NOMO-1 treated with dmso at 0.1 percent for 144 hours (cell line): ENCODE data around the gene AFDN.

ENCODE experiments used
- DNase-seq: peaks from one replicate; lab custom pipeline; 2025; ENCODE audit not compliant: unreplicated experiment; lab: John Stamatoyannopoulos, UW

Gene AFDN

DNA sequence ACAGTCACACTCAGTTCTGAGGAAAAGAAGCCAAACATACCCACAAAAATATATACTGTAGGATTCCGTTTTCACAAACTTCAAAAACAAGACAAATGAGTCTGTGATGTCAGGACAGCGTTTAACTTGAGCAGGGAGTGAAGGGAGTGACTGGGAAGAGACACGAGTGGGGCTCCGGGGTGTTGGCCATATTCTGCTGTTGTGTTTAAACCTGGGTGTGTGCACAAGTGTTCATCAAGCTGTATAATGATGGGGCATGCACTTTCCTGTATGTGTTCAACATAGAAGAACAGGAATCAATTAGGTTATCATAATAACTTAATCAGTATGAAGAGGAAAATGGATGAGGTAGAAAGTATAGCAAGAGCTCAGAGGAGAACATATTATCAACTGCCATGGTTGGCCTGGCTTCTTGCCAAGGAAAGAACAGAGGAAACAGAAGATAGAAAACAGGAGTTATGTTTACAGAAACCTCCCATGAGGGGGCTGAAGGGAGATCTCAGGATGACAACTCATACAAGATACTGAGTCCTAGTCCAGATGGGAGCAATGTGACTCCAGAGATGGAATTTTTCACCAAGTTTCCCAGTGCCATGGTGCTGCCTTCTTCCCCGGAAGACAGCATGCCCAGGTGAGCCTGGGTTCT, 15.1 kb upstream of the AFDN start:
- DNase-seq = no peak

DNA sequence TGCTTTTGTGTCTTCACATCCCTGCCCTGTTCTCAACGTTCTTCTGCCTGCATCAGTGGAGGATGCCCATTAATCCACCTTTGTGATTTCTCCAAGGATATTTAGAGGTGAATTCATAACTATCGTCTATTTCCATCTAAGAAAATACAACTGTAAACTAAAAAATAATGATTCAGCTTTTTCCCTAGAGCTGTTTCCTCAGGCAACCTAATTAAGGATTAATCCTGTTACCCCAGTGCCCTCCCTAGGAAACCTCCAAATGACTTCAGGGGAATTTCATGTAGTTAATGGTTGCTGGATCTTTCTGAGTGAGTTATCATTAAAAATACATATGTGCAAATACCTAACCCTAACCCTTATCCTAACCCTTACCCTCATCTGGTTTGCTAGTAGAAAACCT, 14.6 kb upstream of the AFDN start:
- no peak for DNase-seq

DNA sequence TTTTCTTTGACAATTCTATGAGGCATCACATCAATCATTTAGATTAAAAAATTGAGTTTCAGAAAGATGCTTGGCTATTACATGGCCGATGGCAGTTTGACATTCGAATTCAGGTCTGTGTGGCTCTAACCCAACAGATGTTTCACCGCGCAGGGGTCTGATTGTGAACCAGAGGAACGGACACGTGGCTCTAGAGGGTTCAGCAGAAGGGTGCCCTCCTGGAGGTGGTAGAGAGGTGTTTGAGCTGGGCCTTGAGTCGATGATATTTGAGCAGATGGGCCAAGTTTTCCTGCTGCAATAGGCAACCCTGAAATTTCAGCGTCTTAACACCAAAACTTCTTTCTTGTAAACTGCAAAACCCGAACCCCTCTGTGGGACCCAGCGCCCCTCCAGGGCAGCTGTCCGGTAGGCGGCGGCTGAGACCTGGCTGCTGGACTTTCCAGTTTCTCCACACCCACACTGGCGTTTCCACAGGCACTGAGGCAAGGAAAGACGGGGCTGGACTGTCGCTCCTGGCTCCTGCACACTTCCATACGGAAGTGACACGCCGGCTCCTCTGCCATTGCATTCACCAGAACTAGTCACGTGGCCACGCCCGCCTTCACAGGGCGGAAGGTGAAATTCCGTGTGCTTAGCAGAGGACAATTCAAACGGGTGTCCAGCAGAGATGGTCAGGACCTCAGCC, 11.3 kb upstream of the AFDN start:
- DNase-seq = no peak

DNA sequence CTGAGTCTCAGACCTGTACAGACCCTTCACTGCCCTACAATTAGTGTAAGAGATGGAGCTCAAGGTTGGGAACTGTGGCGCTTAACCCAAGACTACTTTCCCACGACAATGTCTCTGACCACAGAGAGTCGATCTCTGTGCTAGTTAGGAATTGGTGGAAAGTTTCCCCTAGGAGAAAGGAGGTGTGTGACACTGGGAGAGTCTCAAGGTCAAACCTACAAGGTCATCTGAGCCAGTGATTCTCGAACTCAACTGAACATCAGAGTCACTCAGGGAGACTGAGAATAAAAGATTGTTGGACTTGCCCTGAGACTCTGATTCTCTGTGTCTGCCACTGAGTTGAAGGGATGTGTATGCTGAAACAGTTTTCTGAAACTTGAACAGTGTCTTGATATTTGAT, 9.7 kb upstream of the AFDN start:
- no peak for DNase-seq

DNA sequence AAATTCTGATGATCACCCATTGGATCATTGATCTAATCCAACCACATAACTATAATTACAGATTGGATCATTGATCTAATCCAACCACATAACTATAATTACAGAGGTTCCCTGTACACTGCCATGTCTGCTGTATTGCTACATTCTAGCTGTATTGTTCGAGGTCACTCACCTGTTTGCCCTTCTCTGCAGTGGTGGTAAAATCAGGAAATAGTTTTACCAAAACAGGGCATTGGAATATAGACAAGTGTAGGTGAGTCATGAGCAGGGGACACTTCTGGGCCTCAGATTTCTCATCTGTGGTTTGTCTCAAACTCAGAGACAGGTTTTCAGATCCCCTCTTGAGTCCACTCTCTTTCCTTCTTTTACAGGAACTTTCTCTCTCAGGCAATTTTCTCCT, 9.0 kb upstream of the AFDN start:
- DNase-seq = no peak

DNA sequence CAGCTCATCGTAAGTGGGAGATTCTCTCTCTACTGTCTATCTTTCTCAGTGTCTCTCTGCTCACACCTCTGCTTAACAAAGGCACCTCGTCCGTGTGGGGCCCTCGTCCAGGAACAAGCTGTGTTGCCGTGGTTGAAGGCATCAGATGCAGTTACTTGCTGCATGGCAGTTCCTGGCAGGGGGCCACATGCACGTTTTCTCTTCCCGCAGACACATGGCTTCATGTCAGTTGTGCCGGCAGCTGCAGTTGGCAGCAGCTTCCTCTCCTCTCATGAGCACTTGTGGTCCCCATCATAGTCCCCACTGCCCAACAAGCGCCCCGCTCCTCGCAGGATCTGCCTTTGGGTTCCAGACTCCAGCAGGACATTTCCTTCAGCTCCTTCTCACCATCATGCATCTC, 7.1 kb upstream of the AFDN start:
- DNase-seq = no peak

DNA sequence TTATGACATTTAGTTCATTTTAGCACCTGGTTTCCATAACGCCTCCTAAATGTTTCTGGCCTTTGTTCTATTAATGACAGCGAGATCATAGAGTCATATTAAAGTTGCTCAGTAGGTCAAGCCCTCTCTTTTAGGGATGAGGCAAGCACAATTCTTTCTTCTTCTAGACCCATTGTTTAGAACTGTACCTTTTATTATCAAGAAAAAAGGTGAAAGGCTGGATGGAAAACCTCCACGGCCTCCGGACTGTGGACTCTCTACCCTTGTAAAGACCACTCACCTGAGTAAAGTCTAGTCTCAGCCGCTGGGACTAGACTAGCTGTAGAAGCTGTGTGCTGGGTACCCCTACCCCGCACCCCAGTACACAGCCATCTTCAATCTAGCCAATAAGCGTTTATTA, 6.0 kb upstream of the AFDN start:
- DNase-seq = no peak

DNA sequence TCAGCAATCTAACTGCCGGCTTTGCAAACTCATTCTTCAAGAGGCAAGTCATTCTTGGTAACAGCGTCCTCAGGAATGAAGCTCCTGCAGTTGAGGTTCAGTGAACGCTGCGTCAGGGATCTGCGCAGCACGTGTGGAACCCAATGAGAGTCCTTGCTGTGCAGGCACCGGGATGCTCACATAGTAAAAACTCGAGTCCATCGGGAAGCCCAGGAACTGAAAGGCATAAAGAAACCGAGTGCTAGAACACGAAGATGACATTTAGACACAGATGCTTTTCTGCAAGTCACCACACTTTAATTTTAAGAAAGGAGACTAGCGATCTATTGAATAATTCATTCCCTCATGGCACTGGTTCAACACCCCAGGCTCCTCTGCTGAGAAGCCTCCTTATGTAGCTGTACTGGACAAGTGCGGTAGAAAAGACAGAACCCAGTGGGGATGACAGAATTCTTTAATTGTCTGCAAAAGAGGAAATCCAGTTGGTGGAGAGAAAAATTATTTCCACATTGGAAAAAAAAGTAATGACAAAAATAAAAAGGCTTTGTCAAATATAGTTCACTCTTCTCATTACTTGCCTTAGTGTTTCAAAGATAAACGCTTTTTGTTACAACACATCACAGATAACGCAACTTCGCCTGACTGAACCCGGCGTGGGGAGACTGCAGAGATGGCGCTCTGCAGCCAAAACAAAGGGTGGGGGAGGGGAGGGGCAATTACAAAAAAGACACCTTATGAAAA, 1.9 kb upstream of the AFDN start:
- DNase-seq = no peak

DNA sequence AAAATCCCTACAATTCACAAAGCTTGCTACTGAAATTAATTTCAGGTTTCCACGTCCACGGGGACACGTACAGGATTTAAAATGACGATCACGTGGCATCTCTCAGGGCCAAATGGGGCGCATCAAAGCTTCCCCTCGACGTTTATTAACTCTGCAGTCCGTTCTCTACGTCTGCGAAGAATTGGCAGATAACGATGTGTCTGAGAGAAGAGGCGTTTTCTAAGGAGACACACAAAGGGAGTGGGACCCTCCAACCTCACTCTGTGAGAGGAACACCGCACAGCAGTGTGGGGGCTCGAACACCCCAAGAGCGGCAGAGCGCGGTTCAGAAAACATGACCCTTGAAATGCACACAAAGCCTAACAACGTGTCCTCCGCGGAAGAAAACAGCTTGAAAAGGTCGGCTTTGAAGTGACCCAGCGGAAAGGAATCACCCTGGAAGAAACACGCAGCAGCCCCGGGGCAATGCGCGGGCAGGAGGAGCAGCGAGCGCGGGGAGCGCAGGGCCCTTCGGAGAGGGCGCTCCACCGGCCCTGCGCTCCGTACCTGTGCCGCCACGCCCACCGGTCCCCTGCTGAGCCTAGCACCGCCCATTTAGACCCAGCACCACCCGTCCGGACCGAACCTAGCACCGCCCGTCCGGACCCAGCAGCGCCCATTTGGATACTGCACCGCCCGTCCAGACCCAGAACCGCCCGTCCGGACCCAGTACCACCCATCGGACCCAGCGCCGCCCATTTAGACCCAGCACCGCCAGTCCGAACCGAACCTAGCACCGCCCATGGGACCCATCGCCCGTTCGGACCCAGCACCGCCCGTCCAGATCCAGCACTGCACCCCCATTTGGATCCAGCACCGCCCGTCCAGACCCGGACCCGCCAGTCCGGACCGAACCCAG, 1.1 kb upstream of the AFDN start:
- no peak for DNase-seq

DNA sequence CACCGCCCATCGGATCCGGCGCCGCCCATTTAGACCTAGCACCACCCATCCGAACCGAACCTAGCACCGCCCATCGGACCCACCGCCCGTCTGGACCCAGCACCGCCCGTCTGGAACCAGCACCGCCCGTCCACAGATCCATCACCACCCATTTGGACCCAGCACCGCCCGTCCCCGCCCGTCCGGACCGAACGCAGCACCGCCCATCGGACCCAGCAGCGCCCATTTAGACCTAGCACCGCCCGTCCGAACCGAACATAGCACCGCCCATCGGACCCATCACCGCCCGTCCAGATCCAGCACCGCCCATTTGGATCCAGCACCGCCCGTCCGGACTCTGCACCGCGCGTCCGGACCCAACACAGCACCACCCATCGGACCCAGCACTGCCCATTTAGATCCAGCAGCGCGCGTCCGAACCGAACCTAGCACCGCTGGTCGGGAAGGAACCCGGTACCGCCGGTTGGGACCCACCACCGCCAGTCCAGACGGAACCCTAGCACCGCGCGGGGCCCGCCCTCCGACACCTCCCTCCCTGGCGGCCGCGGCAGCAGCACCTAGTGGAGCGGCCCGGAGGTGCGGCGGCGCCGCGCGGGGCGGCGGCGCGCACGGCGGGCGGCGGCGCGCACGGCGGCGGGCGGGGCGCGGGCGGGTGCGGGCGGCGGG, 348 bp upstream of the AFDN start:
- DNase-seq = peak; percentile 30

DNA sequence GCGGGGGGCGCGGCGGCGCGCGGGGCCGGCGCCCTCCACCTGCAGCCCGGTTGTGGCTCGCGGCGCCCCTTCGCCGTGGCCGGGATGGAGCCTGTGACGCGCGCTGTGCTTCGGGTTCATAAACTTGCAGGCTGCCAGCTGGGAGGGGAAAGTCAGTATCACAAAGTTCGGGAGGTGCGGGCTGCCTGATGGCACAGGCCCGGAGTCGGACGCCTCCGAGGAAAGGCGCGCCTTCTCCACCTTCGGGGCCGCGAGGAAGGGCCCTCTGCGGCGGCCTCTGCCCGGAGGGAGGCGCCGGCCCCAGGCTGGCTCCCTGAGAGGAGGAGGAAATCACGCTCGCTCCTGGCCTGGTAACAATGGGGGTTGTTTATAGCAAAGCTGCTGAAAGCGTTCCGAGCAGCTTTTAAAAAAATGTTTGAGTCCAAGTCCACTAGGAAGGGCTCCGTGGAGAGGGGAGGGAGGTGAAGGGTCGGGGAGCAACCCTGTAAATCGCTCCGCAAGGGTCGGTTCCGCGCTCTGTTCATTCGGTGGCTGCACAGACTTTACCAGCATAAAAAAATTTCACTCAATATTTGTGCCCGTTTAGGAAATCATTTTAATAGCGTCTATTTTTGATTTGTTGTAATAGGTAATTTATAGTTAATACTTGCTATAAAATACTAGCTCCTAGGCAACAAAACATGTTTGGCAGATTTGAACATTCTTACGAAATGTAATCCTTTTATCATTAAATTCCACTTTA, 1.0 kb downstream of the AFDN start:
- no peak for DNase-seq

DNA sequence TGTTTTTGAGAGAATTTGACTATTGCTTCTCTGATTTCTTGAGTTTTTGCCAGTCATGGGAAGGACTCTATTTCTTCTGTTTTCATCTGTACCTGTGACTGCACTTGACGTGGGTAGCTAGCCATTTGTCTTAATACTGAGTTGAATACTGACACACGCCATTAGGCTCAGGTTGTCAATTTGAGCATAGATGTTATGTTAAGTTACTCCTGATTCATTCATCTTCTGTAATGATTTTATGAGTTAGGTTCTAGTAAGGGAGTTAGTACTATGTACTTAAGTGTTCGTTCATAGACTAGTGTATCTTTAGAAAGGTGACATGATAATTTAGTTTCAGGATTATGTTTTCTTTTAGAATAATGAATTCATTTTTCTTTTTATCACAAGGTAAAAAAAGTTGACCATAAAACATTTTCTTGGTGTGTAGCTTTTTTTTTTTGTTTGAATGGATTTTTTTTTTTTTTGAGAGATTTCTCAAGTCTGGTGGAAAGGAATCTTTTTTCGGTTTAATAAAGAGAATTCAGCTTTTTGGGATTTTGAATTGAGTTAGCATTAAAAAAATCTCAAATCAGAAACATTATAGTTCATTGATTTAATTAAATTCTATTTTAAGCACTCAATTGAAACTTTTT, 1.7 kb downstream of the AFDN start:
- no peak for DNase-seq

DNA sequence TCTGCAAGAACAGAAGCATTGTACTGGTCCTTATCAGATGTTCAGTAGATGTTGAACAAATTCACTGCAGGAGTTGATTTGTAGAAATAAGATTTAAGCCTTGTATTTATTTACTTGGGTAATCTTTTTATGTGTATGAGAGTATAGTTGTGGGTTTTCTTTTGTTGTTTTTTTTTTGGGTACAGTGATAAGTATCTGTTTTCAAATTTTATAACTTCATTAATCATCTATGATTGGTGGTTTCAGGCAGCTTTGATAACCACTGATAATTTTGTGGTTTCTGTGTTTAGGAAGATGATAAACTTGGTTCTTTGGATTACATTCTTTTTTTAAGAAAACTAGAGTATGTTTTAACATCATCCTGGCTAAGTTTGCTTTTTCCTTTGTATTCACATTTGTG, 2.8 kb downstream of the AFDN start:
- no peak for DNase-seq

DNA sequence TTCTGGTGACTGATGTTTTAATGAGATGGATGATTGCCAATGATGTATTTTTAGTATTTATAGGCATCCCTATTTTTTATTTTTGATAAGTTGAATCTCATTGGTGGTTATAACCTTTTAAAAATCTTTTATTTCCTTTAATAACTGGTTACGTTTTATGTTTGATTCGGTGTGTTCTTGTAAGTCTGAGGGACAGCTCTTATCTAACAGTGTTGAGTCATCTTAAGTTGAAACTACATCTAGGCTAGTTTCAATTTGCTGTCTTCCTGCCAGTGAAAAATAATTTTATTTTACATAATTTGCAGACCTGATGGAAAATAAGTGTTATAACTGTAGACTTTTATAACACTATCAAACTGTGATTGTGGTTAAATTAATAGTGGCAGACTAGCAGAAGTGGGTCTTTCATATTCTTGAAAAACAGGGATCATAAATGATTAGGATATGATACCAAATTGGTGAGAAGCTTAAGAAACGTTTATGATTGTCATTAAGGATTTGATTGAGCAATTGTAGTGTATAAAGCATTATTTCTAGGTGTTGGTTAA, 4.6 kb downstream of the AFDN start:
- DNase-seq = no peak

DNA sequence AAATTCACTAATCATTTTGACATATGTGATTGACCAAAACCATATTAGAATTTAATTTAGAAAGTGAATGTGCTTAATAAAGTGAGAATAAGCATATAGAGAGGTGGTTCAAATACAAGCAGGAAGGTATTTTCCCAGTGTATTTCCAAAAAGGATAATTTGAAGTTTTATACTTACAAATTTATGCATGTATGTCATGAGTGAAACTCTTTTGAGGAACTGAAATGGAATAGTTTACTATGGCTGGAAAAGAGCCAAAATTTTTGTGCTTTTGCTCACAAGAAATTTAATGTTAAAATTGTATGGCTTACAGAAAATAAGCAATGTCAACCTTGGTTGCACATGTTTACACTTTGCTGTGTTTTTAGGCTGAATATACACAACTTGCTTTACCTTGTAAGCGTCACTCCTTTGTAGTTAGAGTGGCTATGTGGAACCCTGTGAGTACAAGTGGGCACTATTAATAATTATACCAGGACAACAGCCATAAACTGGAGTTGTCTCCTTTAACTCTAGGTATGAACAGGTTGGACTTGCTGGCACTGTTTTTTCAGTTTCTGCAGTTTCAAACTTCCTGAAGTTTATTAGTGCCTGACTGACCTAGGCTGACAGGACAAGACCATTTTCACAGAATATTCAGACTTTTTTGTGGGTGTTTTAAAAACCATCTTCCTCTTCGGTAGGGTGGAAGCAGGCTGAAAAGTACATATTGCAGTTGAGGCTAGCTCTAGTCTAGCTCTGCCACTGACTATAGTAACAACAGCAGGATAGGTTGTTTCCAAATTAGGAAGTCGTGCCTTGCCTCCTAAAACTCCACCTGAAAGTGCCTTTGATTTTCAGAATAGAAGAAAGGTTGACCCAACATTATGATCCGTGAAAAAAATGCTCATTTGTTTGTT, 6.0 kb downstream of the AFDN start:
- no peak for DNase-seq

DNA sequence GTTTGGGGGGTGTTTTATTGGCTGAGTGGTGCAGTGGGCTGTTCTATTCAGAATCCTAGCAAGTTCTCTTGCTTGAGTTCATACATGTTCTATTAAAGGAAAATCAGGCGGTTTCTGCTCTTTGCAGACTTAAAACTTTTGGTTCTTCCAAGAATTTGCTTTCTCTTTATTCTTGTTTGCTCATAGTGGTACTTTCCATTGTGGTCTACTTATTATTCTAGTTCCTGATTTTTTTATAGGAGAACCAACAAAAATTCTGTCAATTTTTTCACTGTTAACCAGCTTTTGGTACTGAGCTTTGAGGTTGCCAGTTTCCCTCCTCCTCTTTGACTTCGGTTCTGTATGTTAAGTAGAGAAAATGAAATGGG, 6.7 kb downstream of the AFDN start:
- DNase-seq = no peak

DNA sequence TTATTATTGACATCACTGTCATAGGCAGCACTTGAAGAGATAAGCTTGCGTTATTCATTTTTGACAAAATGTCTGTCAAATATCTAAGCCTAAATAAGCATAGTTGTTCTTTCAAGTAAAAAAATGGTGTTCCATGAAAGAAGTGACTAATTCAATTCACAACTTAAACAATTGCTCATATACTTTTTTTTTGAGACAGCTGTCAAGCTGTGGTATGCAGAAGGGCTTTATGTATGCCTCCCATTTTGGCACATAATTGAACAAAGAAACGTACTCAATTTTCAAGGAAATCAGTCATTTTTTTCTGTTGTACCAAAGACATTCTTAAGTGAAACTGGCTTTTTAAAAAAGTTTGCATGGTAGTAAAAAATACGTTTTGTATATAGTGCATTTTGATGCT, 8.5 kb downstream of the AFDN start:
- no peak for DNase-seq

DNA sequence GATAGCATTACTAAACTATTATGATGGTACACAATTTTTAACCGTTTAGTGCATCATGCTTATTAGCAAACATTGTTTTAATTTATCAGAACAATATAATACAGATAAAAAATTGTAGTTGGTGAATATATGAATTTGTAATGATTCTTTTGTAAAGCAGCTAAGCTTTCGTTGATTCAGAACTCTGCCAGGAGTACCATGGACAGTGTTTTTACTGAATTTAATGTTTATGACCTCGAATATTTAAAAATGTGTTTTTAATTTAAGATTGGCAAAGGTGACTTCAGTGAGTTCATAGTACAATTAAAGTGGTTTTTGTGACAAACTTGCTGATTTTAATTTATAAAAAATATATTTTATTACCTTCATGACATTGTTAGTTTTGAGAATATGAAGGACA, 10.0 kb downstream of the AFDN start:
- DNase-seq = no peak
